Osteocyte (in vitro differentiated cells): ENCODE measurements around the gene PTTG1IP. TPM values are rescaled to one million over a fixed set of nuclear protein-coding genes. Genes with fewer than 3 reads are reported as not detected.

Source experiments
- DNase-seq: peaks from one replicate; pipeline ENCODE4 v3.0.0; 2021; ENCODE audit warnings: mixed read lengths; ENCODE audit not compliant: unreplicated experiment; ENCODE audit errors: extremely low spot score
- H3K27ac Mint-ChIP-seq: one replicate; pipeline ENCODE4 v1.8.0; 2021; ENCODE audit warnings: mild to moderate bottlenecking, mixed read lengths; ENCODE audit not compliant: unreplicated experiment
- H3K27me3 Mint-ChIP-seq: one replicate; pipeline ENCODE4 v1.8.0; 2021; ENCODE audit warnings: mixed read lengths; ENCODE audit not compliant: unreplicated experiment
- H3K36me3 Mint-ChIP-seq: one replicate; pipeline ENCODE4 v1.8.0; 2021; ENCODE audit warnings: mixed read lengths; ENCODE audit not compliant: unreplicated experiment
- H3K4me1 Mint-ChIP-seq: one replicate; pipeline ENCODE4 v1.8.0; 2021; ENCODE audit warnings: mixed read lengths; ENCODE audit not compliant: unreplicated experiment
- H3K4me3 Mint-ChIP-seq: one replicate; pipeline ENCODE4 v1.8.0; 2021; ENCODE audit warnings: mild to moderate bottlenecking, moderate library complexity, mixed read lengths; ENCODE audit not compliant: unreplicated experiment
- H3K9me3 Mint-ChIP-seq: one replicate; pipeline ENCODE4 v1.8.0; 2021; ENCODE audit warnings: mixed read lengths; ENCODE audit not compliant: unreplicated experiment
- CTCF ChIP-seq: fragments of 200-600 bp; sonication (generic); IDR thresholded peaks from 2 replicates; pipeline ENCODE4 v1.5.0; 2021; ENCODE audit warnings: antibody characterized with exemption, mild to moderate bottlenecking, moderate library complexity
- total RNA-seq: library from RNA; stranded (reverse); gene quantifications from 2 replicates; pipeline ENCODE4 v1.2.1, GENCODE V29; 2021

PTTG1IP gene
- total RNA-seq, 1 donor from 2014 or later: 318 TPM

GRCh38 chr21:44848821-44849521 is 24.5 kb downstream of the PTTG1IP start:
- Mint-ChIP-seq H3K36me3 (peaks cover 31% of the 10 kb centered on the region), H3K27me3 (peaks cover 2% of the 10 kb centered on the region), H3K27ac (no peak overlapping the region), H3K4me3 (no peak overlapping the region), H3K4me1 (peaks cover 23% of the 10 kb centered on the region), H3K9me3 (no peaks in the 10 kb centered on the region)
- TF ChIP-seq CTCF: no peak
- DNase-seq: no peak

DNA sequence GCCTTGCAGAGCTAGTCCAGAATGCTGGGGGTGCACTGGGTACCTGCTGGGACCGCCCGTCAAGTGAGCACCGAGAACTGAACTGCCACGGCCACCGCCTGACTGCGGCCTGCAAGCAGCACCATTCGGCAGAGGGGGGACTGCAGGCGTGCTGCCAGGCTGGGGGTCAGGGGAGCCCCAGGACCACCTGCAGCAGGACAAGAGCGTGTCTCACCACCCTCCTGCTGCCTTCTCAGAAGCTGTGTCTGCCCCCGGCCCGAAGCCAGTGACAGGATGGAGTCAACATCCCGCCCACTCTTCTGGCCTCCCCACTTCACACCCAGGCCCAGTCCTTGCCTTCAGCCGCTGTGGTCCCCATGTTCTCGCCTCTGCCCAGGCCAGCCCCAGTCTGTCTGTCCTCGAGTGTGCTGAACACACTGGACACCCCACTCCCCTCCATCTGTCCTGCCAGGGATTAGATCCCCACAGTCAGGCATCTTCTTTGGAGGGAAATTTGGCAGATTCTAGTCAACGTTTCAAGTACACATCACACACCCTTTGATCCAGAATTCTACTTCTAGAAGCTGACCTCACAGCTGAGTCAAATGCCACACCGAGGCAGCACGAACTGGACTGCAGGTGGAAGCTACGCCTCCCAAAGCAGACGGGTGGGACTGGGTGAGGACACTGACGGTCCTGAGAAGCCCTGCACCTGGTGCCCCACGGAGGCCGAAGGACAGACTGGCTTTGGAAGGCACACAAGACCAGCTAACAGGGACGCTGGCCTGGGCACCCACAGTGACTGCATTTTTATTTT is 26.0 kb downstream of the PTTG1IP start:
- peaks cover 2% of the 10 kb centered on the region for H3K27me3 Mint-ChIP-seq
- DNase-seq: no peak
- peaks cover 23% of the 10 kb centered on the region for H3K4me1 Mint-ChIP-seq
- H3K4me3 Mint-ChIP-seq: no peak overlapping the region
- no peaks in the 10 kb centered on the region for H3K9me3 Mint-ChIP-seq
- H3K36me3 Mint-ChIP-seq: peaks cover 27% of the 10 kb centered on the region
- H3K27ac Mint-ChIP-seq: no peak overlapping the region
- no peak for TF ChIP-seq CTCF

GRCh38 chr21:44846485-44847260 is 26.8 kb downstream of the PTTG1IP start:
- Mint-ChIP-seq H3K36me3 (peaks cover 24% of the 10 kb centered on the region), H3K4me1 (peaks cover 23% of the 10 kb centered on the region), H3K27ac (no peak overlapping the region), H3K4me3 (no peak overlapping the region), H3K27me3 (peaks cover 6% of the 10 kb centered on the region), H3K9me3 (no peaks in the 10 kb centered on the region)
- TF ChIP-seq CTCF: no peak
- DNase-seq: no peak

GRCh38 chr21:44846224-44846484 is 27.3 kb downstream of the PTTG1IP start:
- Mint-ChIP-seq H3K36me3 (peaks cover 19% of the 10 kb centered on the region), H3K27ac (no peak overlapping the region), H3K4me1 (peaks cover 23% of the 10 kb centered on the region), H3K4me3 (no peak overlapping the region), H3K27me3 (peaks cover 10% of the 10 kb centered on the region), H3K9me3 (no peaks in the 10 kb centered on the region)
- no peak for TF ChIP-seq CTCF
- no peak for DNase-seq
